HG02759 (cell line): Measurements from ENCODE around the gene FRY.
A peak's percentile ranks its signal among the peaks of the same experiment; 100 is the strongest.

ENCODE experiments used
- ATAC-seq: cut with Tn5 transposase; IDR thresholded peaks from one replicate; pipeline ENCODE4 v1.9.1; 2021; ENCODE audit warnings: mild to moderate bottlenecking, moderate library complexity; ENCODE audit not compliant: unreplicated experiment

FRY gene

DNA sequence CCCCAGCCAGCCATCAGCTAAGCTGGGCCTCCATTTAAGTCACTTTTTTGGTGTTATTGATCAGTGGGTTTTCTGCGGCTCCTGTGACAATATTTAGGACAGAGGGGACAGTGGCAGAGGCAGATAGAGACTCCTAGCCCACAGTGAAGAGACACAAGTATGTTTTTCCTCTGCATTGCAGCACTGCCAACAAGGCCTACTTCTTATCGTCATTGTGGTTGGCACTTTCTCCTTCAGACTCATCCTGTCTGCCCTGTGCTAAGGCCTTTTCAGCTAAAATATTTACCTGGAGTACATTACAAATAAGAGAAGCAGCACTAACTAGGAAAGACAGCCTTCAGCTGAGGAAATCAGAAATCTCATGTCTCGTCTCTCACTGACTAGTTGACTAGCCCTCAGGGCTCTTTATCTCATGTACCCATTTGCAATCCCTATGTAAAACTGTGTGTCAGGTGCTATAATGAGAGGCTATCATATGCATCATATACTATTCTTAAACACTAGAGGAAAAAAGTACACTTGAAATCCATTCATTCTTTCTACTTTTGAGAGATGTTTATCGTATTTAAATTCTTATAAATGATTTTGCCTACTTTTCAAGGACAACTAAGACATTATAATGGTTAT is 221.4 kb downstream of the FRY start:
- no peak for ATAC-seq

DNA sequence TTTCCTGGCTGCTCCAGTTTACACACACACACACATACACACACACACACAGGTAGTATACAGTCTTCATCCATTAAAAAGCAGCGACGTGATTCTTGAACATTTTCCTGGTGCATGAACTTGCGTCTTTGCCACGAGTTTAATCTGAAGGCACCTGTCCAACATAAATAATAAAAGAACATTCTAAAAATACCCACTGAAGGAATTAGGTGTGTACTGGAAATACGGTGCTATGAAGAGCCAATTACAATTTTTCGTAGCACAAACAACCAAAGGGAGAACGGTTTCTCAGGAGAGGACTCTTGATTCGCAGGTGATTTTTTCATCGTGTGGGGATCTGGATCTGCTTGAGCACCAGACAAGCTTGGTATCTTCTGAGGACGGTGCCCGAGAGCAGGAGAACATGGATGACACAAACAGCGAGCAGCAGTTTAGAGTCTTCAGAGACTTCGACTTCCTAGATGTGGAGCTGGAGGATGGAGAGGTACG is 222.4 kb downstream of the FRY start:
- ATAC-seq, result no peak

DNA sequence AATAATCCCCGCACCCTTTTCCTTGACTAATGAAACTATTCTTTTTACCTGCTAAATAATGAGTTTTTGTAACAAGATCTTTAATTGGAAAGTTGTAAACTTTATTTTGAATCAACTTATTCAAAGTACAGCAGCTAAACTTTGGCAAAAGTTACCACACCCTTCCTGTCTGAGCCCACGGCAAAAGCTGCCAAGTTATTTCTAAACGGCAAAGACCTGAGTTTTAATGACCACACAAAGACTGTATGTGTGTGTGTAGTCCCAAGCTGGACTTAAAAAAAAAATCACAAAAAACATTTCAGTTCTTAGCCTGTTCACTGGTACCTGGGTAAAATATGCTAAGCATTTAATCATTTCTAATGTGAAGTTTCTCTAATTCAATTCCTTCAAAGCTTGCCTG is 222.8 kb downstream of the FRY start:
- no peak for ATAC-seq

DNA sequence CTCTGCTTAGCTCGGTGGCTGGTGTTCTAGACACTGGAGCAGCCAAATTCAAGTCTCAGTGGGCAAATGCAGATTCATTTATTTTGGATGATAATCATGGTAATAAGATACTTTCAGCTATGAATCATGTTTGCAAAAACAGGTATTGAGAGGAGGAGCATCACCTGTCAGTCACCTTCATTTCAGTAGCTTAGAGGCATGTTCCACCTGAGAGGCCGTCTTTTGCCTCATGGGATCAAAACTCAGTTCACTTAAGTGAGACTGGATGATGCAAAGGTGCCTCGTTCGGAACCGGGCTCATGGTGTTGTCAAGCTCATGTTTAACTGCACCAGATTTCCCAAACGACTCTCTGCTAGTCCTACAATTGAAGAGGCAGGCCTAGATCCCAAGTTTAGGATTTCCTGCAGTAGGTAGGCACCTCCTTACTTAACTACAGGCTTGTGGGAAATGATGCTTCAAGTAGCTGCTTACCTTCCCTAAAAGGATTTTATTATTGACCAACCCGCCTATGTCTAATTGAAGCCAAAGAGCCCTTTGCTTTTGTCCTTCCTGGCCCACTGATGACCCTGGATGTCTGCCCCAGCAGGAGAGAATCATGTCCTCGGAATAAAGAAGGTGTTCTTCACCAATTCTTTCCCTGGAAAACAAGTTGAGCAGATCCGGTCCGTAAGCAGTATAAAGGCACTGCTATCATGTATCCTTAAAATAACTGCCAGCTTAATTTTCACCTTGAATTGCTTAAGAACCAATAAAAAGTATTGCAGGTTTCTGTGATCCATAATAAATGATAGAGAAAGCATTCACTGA is 223.5 kb downstream of the FRY start:
- ATAC-seq, result no peak

DNA sequence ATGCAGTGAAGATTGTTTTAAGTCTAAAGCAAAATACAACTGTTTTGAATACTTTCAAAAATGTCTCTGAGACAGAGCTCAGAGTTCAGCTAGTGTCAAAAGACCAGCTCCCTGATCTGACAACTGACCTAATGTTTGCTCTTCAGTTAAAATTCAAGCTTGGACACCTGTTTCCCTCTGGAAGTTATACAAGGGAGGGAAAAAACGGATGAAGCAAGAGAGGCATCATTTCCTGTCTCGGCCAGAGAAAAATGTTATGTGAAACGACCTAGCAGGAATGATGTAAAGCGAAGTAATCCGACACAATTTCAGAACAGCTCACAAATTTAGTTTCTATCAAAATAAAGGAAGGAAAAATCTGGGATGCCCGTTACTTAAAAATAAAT is 224.1 kb downstream of the FRY start:
- no peak for ATAC-seq

DNA sequence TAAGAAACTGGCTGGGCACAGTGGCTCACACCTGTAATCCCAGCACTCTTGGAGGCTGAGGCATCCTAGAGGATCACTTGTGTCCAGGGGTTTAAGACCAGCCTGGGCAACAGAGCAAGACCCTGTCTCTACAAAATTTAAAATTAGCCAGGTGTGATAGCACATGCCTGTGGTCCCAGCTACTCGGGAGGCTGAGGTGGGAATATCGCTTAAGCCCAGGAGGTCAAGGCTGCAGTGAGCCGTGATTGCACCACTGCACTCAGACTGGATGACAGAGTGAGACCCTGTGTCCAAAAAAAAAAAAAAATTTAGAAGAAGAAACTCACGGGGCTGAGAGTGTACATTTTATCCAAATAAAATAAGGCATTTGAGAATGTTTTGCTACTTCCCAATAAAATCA is 224.7 kb downstream of the FRY start:
- no peak for ATAC-seq

DNA sequence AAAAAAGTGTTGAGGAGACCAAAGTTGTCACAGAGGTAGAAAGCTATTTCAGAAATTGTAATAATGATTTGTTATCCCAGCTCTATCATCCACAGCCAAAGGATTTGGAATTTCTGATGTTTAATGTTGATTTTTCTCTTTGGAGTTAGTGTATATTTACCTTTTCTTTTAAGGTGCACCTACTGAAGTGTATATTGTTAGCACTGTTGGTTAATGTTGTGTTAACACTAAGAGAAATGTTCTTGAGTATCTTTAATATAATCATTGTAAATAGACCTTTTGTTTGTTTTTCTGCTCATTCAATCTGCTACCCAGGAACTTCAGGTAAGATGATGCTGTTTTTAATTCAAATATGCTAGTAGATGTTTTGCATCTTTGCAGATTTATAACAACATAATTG is 226.1 kb downstream of the FRY start:
- ATAC-seq, result no peak

DNA sequence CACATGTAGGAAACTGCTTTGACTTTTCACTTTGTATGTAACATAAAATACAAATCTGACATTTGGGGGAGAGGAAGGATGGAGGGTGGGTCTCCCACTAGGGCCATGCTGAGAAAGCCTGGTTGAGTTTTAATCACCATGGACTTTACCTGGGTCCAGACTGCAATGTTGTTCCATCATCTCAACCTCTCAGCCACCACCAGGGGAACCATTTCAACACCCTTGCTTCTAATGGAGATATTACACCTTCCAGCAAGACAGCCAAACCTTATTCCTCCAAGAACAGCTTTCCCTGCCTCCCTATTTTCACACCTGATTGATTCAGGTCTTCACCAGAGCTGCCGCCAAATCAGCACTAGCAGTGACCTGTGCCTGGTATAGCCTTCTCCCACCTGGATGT is 227.5 kb downstream of the FRY start:
- no peak for ATAC-seq

DNA sequence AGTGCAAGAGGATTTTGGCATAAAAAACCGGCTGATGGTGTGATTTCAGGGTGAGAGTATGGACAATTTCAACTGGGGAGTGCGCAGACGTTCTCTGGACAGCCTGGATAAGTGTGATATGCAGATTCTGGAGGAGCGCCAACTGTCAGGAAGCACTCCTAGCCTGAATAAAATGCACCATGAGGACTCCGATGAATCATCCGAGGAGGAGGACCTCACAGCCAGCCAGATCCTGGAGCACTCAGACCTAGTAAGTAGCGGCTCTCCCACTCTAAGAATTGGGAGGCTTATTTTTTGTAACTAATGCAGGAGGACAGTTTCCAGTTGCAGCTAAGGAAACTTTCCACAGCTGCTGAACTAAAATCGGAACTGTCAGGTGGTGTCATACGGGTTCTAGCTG is 230.0 kb downstream of the FRY start:
- no peak for ATAC-seq

DNA sequence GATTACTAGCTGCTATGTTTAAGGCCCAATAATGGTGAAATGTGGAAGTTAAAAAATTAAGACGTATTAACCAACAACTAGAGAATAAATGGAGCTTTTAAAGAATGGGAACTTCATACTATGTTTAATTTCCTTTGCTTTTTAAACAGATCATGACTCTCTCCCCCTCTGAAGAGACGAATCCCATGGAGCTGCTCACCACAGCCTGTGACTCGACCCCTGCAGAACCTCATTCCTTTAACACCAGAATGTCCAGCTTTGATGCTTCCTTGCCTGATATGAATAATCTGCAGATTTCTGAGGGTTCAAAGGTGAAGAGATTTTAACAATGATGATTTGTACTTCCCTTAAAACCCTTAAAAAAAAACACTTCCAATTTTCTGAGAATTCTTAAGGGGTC is 230.6 kb downstream of the FRY start:
- ATAC-seq, result no peak

DNA sequence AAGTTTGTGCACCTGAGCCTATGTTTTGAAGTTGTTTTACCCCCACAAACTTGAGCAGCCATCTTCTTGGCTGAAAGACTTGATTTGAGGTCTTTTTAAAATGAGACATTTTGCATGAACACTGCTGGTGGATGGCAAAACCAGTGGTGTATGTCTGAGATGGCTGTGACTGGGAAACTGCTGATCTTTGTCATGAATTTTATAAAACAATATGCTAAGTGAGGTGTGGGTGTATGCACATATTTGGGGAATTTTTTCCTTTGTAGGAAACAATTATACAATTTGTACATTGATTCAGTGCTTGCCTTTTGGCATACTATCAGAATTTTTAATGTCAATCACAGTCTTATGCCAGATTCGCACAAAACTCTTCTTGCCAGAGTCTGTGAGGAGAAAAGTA is 231.0 kb downstream of the FRY start:
- ATAC-seq, result no peak

DNA sequence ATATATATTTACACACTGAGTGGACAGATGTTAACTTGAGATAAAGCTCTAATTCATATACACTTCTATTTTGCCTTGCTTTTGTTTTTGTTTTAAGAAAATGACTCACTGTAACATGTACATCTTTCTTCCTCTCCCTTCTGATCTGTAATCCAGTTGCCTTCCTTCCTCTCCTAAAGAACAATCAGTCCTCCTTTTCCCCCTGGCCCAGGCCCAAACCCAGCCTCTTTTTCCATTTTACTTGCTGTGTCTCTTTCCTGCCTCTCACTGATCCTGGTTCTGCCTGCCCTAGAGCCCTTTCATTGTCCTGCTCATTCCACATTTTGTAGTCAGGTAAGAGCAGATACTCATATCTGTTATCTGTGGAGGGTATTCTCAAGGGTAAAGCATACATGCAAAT is 232.8 kb downstream of the FRY start:
- no peak for ATAC-seq

DNA sequence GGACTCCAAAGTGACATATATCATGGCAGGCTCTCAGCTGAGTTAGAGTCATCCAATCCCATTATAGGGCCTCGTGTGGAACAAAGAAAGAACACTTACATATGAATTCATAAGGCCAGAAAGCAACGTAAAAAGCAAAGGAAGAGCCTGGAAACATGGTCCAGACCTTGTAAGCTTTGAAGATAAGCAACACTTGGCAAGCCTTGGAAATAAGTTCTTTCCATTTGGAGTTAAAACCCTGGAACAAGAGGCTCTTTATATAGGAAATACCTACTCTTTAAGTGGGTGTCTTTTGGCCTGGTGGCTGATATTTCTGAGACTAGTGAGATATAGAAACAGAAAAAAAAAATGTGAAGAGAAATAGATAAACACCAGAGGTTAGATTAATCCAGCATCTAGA is 234.2 kb downstream of the FRY start:
- ATAC-seq, result no peak

DNA sequence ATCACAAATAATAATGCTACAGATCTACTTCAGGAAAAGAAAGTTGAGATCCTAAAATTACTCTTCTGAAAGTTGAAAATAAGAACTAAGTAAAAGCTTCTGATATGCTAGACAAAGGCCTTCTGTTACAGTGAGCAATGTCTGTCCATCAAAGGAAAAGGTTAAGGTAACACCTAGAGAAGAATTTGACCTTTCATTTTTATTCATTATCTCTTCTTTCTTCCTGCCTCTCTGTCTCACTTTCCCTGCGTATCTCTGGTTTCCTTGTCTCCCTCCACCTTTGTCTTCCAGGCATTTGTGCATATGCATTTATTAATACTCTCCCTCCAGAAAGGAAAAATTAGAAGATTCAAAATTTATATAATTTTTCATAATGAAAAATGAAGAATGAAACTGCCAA is 234.6 kb downstream of the FRY start:
- no peak for ATAC-seq

DNA sequence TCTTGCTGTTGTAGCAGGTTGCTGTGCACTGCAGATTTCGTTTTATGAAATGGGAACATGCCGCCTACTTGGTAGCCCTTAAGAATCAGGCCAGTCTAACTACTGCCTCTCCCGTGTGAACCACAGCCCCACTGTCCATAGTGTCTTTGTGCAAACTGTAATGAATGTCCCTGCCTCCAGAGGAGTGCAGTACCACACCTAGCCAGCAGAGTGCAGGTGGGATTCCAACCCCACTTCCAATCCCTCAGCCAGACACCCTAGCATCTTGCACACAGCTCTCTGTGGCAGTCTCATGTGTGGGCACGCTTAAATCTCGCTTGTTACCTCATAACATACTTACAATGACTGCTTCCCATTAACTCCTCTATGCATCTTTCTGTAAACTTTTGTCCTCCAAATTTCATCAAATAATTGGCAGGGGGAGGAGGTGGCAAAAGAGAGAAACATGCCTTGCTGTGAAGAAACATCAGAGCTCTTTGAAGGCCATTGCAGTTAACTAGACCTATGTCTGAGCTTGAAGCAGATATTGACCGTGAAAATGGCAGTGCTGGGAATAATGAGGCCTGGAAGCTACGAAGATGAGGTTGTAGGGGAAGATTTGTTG is 236.4 kb downstream of the FRY start:
- peak; percentile 97 for ATAC-seq

DNA sequence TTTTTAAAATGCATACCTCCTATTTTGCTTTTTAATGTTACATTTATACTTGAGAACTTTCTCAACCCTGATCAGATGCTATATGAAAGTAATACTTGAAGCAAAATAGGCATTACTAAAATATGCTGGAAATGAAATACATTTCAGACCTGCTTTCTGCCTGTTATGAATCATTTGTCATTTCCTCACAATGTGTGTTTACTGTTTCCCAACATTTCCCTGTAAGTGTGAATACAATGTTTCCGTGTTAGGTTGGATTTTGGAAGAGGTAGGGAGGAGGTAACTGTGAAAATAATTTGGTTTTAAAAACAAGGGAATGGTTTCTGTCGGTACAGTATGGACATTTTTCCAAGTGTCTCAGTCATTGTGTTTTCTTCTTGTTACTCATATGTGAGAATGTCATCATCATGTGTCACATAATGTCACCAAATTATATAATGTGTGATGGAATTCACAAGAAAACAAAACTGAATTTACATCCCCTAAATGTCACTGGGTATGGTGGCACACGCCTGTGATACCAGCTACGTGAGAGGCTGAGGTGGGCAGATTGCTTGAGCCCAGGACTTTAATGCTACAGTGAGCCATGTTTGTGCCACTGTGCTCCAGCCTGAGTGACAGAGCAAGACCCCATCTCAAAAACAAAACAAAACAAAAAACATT is 240.6 kb downstream of the FRY start:
- no peak for ATAC-seq

DNA sequence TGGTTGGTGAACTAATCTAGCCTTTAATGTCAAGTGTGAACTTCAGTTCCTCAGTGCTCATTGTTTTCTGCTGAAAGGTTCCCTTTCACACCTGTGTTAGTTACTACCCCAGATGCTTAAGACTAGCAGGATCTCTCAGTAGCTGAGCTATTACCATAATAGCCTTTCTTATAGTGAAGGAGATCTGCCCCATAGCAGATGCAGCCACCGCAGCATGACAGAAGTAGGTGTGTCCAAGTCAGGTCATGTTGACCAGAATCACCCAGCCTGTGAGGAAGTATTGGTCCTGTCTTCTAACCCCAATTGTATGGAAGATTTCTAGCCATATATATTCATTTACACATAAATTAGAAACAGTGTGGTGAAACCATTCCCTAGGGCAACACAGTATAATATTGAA is 246.3 kb downstream of the FRY start:
- no peak for ATAC-seq

DNA sequence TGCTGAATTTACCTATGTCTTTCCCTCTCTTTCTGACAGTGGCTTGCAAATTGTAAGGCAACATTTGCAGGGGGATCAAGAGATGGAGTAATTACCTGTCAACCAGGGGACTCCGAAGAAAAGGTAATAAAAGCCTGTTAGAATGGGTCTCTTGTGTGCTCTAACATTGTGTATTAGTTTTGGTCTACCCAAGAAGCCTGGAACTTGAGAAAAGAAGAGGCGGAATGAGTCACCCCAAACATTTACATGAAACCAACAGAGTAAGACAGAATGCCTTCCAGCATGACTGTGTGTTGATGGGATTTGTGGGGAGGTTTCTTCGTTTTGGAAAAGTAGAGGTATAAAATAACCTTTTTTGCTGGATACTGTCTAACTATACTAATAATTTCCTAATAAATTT is 246.9 kb downstream of the FRY start:
- peak; percentile 45 for ATAC-seq

DNA sequence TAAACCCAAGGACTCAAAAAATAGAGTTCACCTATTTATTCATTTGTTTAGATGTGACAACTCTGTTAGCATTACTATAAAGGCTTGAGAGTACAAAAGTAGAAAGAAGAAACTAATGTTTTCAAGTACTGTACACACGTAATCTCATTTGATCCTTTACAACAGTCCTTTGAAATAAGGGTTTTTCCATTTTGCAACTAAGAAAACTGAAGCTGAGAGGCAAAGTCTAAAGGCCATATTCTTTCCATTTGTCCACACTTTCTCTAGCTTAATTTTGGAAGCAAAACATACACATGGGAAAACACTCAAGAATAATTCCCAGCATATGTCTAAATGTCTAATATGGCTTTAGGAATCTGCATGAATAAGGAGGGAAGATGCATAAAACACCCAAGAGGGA is 249.5 kb downstream of the FRY start:
- no peak for ATAC-seq

DNA sequence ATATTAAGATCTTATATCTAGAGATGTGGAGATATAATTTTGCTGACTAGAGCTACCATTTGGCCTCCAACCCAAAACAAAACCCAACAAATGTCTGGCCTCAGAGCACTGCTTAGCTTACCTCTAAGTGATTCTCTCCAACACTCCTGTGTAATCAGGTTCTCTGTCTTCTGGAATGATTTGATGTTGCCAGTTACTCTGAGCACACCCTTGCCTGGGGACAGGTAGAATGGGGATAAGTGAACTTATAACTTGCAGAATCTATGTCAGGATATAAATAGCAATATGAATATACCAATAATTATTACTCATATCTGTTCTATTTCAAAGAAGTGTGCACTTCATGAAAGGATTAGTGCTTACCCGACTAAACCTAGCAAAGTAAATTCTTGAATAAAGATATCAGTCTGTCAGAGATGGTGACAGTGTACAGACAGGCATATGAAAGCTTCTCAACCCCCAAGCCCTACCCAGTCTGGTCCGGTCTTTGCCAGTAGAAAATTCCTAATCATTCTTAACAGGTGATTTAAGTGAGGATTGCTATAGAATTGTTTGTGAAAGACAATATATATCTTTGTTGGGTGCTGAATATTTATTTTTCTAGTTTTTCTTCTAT is 250.6 kb downstream of the FRY start:
- no peak for ATAC-seq

DNA sequence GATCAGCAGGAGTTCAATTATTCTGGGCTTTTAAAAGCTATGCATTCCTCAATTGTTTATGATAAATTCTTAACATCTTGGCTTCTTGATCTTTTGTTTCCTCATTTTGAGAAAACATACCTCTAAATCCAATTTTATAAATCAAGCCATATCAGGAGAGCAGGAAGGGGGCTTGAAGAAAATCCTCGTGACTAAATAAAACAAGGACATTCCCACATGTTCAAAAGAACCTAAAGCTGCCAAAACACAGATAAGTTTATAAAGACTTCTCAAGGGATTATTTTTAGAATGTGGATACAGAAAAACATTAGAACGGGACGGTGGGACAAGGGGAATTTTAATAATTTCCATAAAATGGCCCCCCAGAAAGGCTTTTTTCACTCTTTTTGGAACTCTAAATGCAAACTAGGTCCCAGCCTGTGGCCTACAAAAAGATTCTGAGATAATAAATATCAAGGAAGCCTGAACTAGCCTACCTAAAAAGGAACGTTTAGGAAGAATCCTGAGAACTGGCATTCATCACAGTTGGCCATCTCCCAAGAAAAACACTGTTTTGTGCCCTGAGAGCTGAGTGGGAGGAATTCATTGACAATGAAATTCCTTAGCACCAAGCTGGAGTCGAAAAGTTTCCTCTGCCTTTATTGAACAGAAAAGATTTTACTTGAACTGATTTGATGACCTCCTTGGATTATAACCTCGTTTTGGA is 253.5 kb downstream of the FRY start:
- ATAC-seq, result no peak
